ENCODE measurements around the gene SNTG2.

DNA sequence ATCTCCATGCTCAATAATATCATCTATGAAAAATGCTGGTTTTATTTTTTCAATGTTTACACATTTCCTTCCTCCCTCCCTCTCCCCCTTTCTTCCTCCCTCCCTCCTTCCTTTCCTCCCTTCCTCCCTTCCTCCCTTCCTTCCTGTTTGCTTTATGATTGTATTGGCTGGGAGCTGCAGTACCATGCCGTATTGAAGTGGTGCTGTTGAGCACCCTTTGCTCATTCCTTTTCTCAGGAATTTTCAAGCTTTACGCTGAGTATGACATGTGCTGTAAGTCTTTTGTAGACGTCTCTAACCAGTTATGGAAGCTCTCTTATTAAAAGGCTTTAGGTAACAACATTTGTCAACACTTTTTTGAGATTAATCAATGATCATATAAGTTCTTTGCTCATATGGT is 100.4 kb downstream of the SNTG2 start:
- TF ChIP-seq, protein P1, sequence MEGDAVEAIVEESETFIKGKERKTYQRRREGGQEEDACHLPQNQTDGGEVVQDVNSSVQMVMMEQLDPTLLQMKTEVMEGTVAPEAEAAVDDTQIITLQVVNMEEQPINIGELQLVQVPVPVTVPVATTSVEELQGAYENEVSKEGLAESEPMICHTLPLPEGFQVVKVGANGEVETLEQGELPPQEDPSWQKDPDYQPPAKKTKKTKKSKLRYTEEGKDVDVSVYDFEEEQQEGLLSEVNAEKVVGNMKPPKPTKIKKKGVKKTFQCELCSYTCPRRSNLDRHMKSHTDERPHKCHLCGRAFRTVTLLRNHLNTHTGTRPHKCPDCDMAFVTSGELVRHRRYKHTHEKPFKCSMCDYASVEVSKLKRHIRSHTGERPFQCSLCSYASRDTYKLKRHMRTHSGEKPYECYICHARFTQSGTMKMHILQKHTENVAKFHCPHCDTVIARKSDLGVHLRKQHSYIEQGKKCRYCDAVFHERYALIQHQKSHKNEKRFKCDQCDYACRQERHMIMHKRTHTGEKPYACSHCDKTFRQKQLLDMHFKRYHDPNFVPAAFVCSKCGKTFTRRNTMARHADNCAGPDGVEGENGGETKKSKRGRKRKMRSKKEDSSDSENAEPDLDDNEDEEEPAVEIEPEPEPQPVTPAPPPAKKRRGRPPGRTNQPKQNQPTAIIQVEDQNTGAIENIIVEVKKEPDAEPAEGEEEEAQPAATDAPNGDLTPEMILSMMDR (IDR thresholded peaks at IDR 0.05; ENCODE audit: insufficient read depth, low read depth, low read length) = peak; percentile 31
- no peak for TF ChIP-seq EZH2 (IDR thresholded peaks at IDR 0.05; ENCODE audit: insufficient read depth, low read length)
